HG02642 (cell line): Measurements from ENCODE around the gene STAT2.
"Not testable (repeated sequence)": the region's sequence is repeated elsewhere in the genome, so short reads cannot be mapped to it uniquely, and the experiment has no call there.

Source experiments
- ATAC-seq: cut with Tn5 transposase; IDR thresholded peaks from one replicate; pipeline ENCODE4 v1.9.1; 2021; ENCODE audit warnings: mild to moderate bottlenecking; ENCODE audit not compliant: unreplicated experiment, poor library complexity

STAT2 gene

GRCh38 chr12:56359851-56360767 lies at the start of gene STAT2:
Gene STAT2, minus strand, starts transcription at chr12:56360107. Its CDS starts 3,536 bp downstream, at chr12:56356571.
- ATAC-seq: peak; percentile 97

- ATAC-seq: no peak
Observed at GRCh38 chr12:56408799-56409417, 49.0 kb upstream of the STAT2 start.

DNA sequence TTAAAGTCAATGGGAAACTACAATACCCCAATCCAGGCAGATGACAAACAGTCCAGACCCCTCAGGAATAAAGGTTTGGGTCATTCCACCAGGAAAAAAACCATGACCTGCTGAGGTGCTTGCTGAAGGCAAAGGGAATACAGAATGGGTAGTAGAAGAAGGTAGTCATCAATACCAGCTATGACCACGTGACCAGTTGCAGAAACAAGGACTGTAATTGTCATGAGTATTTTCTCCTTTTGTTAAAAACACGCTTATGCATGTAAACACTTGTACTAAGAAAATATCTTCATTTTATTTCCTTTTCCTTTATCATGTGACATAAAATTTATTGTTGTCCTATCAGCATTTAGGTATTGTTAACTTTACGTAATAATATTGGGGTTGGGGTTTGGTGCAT lies 44.3 kb upstream of the STAT2 start:
- not testable (repeated sequence) for ATAC-seq

DNA sequence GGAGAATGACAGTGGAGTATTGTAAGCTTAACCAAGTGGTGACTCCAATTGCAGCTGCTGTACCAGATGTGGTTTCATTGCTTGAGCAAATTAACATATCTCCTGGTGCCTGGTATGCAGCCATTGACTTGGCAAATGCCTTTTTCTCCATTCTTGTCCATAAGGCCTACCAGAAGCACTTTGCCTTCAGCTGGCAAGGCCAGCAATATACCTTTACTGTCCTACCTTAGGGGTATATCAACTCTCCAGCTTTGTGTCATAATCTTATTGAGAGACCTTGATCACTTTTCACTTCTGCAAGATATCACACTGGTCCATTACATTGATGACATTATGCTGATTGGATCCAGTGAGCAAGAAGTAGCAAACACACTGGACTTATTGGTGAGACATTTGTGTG lies 41.7 kb upstream of the STAT2 start:
- not testable (repeated sequence) for ATAC-seq

DNA sequence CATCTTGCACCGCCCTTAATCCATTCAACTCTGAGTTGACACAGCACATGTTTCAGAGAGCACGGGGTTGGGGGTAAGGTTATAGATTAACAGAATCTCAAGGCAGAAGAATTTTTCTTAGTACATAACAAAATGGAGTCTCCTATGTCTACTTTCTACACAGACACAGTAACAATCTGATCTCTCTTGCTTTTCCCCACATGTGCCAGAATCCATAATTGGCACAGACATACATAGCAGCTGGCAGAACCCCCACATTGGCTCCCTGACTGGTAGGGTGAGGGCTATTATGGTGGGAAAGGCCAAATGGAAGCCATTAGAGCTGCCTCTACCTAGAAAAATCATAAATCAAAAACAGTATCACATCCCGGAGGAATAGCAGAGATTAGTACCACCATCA lies 41.2 kb upstream of the STAT2 start:
- ATAC-seq: not testable (repeated sequence)

GRCh38 chr12:56399466-56399865 lies 39.6 kb upstream of the STAT2 start:
- not testable (repeated sequence) for ATAC-seq

GRCh38 chr12:56398324-56398723 lies 38.4 kb upstream of the STAT2 start:
- ATAC-seq: no peak

GRCh38 chr12:56392331-56392730 lies 32.4 kb upstream of the STAT2 start:
- no peak for ATAC-seq

DNA sequence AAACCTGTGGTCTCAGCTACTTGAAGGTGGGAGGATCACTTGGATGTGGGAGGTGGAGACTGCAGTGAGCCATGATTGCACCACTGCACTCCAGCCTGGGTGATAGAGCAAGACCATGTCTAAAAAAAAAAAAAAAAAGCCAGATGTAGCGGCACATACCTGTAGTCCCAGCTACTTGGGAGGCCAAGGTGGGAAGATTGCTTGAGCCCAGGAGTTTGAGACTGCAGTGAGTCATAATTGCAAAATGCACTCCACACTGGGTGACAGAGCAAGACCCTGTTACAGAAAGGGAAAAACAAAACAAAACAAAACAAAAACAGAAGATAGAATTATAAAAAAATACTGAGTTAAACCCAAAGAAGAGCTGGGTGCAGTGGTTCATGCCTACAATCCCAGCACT lies 31.8 kb upstream of the STAT2 start:
- ATAC-seq: no peak

DNA sequence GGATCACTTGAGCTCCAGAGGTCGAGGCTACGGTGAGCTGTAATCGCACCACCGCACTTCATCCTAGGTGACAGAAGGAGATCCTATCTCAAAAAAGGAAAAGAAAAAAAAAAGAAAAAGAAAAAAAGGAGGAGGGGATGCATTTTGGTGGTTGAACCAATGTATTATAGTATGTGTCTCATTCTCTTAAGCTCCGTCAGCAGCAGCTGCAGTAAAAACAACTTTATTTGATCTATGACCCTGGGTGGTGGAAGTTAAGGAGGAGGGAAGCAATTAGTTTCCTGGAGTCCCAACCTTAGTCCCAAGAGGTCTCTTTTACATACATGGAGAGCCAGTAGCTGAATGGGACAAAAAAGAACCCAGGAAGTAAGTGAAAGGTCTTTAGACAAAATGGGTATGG lies 29.5 kb upstream of the STAT2 start:
- ATAC-seq: no peak

GRCh38 chr12:56387152-56387736 lies 27.3 kb upstream of the STAT2 start:
- ATAC-seq: no peak

DNA sequence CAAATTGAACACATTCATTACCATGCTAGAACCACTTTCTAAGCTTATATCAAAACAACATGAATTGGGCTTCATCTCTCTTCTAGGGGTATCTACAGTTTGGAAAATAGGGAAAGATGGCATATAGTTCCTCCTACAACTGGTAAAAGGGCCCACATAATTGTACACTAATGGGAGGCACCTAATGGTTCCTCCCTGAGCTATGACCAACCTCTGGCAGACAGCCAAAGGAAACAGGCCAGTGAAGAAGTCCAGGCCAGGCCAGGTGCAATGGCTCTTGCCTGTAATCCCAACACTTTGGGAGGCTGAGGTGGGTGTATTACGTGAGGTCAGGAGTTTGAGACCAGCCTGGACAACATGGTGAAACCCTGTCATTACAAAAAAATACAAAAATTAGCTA lies 26.0 kb upstream of the STAT2 start:
- ATAC-seq: no peak

- no peak for ATAC-seq
Observed at GRCh38 chr12:56382611-56383010, 22.7 kb upstream of the STAT2 start.

DNA sequence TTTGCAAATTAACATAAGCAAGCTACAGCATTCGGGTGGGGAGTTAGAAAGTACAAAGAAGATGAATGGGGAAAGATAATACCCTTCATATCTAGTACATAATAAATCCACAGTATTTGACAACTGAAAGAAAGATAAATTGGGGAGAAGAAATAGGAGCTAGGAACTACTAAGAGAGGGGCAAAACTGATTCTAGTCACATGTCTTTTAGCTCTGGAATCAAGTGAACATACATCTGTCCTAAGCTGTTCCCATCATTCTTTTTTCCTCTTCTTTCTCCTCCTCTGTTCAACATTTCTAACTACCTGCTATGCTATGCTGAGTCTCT lies 18.0 kb upstream of the STAT2 start:
- ATAC-seq: no peak

GRCh38 chr12:56377310-56377988 lies 17.5 kb upstream of the STAT2 start:
- ATAC-seq: no peak

DNA sequence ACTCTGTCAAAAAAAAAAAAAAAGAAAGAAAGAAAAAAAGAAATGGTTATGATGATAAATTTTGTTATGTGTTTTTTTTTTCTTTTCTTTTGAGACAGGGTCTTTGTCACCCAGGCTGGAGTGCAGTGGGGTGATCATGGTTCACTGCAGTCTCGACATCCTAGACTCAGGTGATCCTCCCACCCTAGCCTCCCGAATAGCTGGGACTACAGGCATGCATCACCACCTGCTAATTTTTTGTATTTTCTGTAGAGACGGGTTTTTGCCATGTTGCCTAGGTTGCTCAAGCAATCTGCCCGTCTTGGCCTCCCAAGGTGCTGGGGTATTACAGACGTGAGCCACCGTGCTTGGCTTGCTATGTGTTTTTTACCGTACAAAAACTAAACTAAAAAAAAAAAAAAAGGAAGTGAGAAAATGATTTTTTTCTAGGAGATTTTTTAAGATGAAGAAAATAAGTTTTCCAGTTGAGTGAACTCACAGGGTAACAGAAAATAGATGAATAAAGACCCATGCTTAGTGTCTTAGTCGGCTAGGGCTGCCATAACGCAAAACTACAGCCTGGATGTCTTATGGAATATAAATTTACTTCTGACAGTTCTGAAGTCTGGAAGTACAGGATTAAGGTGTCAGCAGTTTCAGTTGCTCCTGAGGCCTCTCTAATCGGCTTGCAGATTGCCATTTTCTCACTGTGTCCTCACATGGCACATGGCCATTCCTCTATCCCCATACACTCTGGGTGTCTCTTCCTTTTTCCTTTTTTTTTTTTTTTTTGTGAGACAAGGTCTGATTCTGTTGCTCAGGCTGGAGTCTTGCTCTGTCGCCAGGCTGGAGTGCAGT lies 15.9 kb upstream of the STAT2 start:
- peak; percentile 68 for ATAC-seq

DNA sequence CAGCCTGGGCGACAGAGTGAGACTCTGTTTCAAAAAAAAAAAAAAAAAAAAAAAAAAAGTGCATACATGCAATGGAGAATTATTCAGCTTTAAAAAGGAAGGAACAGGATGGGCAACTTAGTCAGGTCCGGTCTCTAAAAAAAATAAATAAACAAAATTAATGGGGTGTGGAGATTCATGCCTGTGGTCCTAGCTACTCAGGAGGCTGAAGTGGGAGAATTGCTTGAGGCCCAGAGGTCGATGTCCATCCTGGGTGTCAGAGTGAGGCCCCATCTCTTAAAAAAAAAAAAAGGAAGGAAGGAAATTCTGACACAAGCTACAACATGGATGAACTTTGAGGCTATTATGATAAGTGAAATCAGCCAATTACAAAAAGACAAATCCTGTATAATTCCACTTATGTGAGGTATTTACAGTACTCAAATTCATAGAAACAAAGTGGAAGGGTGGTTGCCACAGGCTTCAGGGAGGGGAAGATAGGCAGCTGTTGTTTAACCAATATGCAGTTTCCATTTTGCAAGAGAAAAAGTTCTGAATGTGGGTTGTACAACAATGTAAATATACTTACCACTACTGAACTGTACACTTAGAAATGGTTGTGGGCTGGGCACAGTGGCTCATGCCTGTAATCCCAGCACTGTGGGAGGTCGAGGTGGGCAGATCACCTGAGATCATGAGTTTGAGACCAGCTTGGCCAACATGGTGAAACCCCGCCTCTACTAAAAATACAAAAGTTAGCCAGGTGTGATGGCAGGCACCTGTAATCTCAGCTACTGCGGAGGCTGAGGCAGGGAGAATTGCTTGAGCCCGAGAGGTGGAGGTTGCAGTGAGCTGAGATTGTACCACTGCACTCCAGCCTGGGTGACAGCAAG lies 15.1 kb upstream of the STAT2 start:
- ATAC-seq: peak; percentile 33

DNA sequence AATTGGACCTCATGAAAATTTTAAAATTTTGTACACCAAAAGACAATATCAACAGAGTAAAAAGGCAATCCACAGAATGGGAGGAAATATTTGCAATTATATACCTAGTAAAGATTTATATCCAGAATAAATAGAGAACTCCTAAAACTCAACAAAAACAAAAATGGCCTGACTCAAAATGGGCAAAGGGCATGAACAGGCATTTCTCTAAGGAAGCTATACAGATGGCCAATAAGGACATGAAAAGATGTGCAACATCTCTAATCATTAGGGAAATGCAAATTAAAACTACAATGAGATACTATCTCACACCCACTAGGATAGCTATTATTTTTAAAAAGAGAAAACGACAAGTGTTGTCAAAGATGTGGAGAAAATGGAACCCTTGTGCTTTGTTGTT lies 13.6 kb upstream of the STAT2 start:
- ATAC-seq: no peak

GRCh38 chr12:56366948-56367347 lies 7.0 kb upstream of the STAT2 start:
- no peak for ATAC-seq
